ENCODE results near the gene WDR46.

Gene WDR46

DNA sequence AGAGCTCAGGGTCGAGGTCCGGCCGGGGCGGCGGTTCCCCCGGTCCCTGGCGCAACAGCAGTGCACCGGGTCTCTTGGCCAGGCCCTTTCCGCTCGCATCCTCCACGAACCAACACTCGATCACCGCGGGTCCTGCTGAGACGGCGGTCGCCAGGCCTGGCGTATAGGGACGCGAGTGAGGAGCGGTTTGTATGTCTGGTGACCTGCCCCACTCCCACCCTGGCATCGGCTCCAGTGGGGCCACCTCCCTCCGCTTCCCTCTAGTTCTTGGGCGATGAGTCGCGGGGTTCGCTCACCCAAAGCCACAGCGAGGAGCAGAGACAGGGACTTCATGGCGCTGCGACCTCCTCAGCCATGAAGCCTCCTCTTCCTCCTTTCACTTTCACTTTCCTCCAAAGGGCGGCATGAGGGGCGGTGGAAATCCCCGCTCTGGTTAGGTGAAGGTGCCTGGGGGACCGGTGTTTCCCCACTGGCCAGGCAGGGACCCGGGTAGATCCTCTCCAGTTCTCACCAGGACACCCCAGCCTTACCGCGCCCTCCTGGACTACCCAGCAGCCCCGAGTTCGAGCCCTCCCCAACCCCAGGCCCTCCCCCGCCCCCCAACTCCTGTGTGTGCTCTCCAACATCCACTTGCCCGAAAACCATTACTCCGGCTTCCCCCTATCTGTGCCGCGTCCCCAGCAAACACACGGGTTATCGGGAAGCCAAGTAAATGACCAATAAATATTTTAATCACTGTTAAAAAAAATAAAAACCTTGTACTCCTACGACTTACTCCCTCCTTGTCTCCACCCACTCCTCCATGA is 24.9 kb upstream of the WDR46 start, which contains the start of gene TAPBP:
TAPBP (minus strand) TSS at position 370 of the 806 bp plus-strand sequence; CDS start at position 333, 37 bp downstream.
- DNase-seq (ENCODE audit: low read depth, low spot score), result peak; percentile 73

DNA sequence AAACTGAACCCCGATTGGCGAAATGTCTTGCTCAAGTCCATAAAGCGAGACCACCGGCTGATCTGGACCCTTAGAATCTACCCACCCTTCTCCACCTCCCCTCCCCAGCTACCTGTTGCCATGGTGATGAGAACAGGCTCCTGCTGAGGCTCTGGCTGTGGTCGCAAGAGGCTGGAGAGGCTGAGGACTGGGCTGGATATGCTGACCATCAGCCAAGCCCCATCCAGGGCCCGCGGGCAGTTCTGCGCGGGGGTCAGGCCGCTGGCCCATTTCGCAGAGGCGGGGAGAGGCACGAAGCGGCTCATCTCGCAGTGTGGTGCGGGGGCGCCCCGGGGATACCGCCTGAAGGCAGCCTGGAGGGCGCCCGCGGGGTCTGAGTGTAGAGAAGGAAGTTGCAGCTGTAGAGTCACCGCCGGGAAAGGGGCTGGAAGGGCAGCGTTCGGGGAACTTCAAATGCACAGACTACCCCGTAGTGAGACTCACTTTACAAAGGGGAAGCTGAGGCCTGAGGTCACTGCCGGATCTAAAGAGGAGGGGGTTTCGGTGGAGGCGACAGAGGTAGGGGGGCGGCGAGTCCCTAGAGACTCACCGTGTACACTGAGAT is 24.2 kb upstream of the WDR46 start:
- peak; percentile 16 for DNase-seq (ENCODE audit: low read depth, low spot score)

DNA sequence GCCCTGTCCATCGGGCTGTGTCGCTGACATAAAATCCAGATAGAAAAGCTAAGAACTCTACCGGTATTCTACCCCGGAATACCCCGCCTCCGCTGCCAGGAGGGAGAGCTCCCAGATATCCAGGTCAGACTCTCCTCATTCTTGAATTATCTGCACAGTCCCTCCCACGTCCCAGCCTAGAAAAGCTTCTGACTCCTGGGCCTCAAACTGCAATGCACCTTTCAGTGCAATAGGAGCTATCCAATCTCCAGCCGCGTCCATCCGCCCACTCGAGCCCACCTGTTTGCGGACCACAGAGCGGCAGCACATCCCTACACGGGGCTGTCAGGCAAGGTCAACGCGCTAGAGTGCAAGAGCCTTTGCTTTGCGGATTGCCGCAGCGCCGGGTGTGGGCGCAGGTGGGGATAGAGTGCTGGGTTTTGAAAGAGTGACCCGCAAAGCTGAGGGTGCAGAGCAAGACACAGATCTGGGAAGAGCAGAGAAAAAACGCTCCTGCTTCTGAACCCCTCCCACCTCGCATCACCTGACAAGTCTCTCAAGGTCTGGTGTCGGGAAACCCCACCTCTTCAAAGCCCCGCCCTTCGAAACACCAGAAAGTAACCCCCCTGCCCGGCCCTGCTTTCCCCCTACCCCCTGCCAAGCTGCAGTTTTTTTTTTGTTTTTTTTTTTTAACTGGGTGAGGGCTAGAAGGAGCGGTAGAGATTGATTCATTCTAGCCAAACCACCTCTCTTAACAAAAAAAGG is 23.5 kb upstream of the WDR46 start:
- peak; percentile 69 for DNase-seq (ENCODE audit: low read depth, low spot score)

DNA sequence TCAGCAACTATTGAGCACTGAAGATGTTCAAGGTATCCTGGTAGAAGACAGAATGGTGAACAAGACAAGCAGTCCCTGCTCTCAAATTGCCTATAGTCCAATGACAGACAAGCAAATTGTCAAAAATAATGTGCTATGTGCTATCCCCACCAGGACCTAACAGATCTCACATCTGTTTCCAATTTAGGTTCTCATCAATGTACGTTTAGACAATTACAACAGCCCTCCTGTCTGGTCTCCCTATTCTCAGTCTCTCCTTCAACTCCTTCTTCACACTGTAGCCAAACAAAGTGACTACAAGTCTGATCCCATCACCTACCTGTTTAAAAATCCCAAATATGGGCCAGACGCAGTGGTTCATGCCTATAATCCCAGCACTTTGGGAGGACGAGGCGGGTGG is 17.3 kb upstream of the WDR46 start:
- DNase-seq (ENCODE audit: low read depth, low spot score), result no peak

DNA sequence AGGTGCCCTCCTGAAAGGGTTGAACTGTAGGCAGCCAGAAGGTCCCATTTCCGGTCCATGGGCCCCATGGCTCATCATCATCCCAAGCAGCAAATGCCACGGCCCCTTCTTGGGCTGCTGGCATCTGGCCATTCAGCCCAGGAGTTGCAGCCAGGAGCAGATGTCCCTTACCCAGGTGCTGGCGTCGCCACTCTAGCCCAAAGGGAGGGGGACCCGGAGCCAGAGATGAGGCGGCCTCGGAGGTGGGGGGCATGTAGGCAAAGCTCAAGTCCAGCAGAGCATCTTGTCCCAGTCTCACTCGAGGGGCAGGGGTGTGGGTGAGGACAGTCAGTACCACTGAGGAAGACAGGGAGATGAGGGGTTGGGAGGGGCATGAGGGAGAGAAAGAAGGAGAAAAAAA is 16.0 kb upstream of the WDR46 start:
- DNase-seq (ENCODE audit: low read depth, low spot score), result no peak

DNA sequence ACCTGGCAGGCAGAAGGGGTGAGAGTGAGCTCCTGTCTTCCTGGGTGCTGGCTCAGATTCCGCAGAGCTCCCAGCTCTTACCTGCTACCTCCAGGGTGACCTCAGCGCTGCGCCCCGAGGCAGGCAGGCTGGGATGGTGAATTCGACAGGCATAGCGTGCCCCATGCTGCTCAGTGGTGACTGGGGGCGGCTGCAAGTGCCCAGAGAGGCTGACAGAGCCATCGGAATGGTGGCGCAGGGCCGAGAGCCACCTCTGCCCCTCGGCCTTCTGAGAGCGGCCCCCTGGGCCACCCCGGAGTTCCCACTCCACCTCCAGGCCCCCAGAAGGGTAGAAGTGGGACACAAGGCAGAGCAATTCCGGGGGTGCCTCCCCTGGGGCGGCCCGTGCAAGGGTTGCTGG is 15.2 kb upstream of the WDR46 start:
- no peak for DNase-seq (ENCODE audit: low read depth, low spot score)

DNA sequence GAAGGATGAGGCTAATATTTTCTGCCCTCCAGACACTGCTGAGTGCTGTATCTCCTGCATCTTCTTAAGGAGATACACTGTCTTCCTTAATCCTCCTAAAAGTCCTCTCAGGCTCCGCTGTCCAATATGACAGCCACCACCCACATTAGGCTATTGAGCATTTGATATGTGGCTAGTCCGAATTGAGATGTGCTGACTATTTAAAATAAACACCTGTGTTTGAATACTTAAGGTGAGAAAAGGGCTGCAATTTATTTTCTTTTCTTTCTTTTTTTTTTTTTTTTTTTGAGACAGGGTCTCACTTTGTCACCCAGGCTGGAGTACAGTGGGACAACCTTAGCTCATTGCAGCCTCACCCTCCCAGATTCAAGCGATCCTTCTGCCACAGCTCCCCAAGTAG is 12.8 kb upstream of the WDR46 start:
- no peak for DNase-seq (ENCODE audit: low read depth, low spot score)

DNA sequence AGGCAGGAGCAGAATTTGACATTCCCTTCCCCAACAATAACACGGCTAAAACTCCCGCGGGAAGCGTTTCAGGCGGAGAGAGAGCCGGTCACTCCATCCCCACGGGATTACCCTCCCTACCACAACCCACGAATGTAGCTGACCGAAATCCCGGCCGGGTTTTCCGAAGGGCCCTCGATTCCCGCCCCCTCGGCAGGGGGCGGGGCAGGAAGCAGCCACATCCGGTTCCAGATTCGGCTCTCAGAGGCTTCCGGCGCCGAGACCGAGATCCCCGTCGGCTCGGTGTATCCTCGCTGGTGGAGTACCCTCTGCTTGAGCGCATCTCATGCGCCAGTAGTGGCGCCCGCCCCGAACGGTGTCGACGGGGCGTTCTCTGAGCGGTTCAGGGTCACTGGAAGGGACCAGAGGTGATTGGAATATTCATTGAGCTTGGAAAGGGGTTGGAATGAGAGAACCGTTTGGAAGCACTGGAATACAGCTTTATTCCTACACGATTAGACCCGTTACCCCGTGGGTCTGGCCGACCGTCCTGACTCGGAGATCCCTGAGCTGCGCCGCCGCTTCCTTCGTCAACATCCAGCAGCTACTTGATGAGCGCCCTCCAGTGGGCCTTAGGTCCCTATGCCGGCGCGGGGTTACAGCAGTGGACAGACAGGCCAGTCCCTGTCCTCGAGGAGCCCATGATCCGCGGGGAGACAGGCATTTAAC is 10.4 kb upstream of the WDR46 start:
- peak; percentile 86 for DNase-seq (ENCODE audit: low read depth, low spot score)

DNA sequence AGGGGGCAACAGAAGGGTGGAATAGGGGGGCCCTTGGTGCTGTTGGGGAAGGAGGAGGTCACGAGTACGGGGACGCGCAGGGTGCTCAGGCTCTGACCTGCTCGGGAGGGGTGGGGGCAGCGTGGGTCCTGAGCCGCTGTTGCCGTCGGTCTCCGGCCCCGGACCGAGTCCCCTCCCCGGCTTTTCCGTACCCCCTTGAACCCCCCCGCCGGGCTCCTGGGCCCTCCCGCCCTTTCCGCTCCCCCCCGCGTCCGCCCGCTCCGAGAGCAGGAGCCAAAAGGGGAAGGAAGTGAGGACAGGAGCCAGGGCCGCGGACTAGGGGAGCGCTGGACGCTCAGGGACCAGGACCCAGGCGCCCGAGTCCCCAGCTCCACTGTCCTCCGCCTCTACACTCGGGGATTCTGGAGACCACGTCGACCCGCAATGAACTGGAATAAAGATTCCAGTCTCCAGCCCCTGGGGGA is 9.8 kb upstream of the WDR46 start, which contains the start of gene RGL2:
RGL2 (minus strand) TSS at position 170 of the 464 bp plus-strand sequence. CDS start 332 bp downstream, outside the sequence.
- no peak for DNase-seq (ENCODE audit: low read depth, low spot score)

DNA sequence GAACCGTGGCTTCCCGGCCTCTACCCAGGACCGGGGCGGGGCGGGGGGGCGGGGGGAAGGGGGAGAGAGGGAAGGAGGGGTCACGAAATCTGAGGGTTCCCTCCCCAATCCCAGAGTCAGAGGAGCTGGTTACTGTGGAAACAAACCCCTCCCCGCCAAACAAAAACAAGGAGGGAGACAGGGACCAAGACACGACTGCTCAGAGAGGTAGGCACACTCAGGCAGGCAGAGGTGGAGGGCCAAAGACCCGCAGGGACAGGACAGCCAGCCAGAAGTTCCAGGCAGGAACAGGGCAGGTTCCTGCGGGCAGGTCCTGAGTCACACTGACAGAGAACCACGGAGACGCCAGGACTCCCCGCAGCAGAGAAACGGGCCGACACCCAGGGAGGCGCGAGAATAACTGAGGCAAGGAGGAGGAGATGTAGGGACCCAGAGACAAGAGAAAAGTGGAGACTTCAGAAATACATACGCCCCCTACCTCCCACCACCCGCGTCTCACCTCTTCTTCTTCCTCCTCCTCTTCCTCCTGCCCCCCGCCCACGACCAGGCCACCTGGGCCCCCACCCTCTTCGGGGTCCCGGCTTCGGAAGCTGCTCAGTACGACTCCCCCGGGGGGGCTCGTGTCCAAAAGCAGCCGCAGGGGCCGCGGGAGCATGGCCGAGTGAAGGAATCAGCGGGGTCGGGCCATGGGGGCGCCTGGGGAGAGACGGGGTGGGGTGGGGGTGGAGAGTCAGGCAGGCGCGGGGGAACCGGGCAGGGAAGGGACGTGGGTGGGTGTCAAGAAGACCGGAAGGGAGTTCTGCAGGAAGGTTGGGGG is 9.1 kb upstream of the WDR46 start:
- DNase-seq (ENCODE audit: low read depth, low spot score), result peak; percentile 25

DNA sequence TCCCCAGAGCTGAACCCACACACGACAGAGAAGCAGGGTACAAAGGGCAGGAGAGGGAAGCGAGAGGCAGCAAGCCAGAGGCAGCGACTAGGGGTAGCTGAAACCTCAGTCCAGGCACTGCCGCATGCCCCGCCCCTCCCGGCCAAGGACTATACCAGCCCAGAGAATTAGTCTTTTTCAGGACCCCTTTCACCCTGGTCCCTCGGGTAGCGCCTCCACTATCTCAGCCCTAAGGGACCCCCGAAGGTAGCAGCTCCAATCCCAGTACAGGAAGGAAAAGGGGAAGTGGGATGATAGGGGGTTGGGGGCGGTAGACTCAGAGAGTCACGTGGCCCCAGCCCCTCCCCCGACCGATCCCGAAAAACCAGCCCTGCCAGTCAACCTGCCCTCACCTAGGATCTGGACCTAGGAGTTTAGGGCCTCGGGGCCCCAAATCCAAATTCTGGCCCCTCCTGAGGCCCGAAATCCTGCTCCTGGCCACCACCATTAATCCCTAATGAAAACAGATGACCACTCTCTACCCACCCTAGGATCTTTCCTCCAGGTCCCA is 8.4 kb upstream of the WDR46 start:
- no peak for DNase-seq (ENCODE audit: low read depth, low spot score)

DNA sequence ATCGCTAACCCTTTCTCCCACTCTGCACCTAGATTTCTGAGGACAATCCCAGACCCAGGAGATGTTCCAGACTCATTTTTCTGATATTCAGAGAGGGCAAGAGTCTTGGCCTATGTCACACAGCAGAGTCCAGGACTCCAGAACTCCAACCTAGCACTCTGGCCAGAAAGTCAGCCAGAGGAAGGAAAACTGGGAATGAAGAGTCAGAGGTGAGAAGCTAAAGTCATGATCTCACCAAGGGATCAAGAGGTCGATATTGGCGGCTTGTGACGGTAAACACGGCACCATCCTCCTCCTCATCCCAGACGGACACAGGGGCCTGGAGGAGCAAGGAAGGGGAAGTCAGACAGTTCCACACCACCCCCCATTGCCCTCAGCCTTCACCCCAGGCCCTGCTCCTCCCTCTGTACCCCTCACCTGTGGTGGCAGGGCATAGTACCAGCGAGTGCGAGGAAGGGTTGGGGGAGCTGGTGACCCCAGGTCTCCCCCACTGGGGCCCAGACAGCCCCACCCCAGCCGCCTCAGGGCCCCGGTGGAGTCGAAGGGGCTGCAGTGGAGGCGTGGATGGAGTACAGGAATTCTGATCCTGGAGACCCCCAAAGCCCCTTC is 7.9 kb upstream of the WDR46 start:
- no peak for DNase-seq (ENCODE audit: low read depth, low spot score)

DNA sequence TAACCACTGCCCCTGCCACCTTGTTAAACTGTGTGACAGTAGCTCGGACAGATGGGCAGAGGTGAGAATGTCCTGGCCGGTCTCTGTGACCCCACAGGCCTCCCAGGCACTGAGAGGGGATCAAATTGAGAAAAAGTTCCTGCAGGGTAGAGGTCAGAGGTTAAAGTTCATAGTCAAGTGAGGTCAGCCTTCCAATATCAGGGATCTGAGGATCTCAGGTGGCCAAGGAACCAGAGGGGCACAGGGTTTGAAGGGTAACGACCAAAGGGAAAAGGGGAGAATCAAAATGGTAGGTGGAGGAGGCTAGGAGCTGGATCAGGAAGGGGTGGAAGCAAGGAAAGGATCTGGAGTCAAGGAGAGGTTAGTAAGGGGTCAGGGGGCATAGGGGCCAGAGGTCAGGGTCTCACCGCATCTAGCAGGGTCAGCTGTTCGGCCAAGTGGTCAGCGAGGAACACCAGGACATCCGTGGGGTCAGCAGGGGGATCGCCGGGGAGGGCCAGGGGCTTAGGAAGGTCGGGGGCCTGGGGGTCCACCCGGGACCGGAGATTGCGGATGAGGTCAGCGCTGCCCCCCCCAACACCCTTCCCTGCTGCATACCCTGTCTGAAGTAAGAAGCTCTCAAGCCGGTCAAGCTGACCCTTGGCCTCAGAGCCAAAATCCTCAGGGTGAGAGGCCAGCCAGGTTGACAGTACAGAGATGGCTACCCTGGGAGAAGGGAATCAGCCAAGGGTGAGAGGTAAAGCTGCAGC is 6.8 kb upstream of the WDR46 start:
- DNase-seq (ENCODE audit: low read depth, low spot score), result no peak

DNA sequence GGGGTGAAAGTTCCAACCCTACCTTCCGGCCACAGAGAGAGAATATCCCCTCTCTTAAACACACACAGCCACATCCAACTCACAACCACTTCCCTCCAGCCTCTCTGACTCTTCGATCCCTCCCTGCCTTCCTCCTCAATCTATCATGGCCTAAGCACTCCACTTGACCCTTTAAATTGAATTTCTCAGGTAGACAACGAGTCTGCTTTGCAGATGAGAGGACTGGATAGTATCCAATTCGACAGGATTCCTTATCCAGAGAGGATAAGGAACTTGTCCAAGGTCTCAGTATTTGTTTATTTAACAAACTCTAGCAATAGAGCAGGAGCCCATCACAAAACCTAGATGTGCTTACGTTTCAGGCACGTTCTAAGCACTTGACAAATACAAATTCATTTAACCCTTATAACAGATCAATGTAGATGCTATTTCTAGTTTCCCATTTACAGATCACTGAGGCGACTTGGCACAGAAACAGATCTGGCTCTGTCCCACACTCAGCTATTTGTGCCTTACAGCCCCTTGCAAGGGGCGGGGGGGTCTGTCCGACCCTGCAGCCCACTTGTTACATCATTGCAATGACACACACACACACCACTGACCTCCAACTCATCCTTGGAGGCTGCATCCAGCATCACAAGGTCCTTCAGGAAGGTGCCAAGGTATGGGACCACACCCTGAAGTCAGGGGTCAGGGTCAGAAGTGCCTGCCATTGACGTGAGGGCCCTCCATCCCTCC is 5.2 kb upstream of the WDR46 start:
- DNase-seq (ENCODE audit: low read depth, low spot score), result no peak

DNA sequence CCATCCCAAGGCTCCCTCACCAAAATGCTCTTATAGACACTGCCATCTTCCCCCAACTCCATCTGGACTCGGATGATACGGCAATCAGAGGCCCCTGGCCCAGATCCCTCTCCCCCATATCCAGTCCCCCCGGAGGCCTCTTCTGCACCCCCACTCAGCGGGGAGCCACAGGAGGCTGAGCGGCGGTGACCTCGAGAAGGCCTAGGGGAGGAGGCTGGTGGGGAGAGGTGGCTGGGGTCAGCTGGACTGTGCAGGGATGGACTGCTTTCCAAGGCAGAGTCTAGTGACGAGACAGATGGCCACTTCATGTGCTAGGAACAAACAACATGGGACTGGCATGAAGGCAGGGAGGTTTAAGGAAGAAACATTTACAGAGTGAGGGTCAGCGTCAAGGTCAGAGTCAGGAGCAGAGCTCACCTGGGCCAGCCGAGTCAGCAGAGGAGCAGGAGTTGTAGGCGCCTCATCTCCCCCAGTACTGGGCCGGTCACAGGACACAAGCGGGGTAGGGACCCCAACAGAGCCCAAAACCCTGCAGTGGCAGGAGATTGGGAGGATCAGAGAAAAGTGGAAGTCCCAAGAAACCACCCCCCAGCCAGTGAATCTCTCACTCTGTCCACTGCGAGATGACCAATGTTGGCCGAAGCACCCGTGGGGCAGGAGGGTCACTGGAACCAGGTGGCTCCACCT is 4.1 kb upstream of the WDR46 start:
- no peak for DNase-seq (ENCODE audit: low read depth, low spot score)

DNA sequence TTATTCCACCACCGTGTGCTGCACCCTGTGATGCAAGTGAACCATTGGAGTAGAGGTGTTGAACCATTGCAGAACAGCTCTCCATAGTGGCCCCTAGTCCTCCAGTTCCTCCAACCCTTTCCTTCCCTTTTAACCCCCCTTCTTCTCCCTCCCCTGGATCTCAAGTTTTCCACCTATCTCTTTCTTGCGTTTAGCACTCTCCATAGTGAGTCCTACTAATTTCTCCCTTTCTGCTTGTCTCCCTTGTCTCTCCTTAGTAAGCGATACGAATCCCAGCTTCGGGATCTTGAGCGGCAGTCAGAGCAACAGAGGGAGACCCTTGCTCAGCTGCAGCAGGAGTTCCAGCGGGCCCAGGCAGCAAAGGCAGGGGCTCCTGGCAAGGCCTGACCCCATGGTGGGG is 1.4 kb upstream of the WDR46 start:
- no peak for DNase-seq (ENCODE audit: low read depth, low spot score)

DNA sequence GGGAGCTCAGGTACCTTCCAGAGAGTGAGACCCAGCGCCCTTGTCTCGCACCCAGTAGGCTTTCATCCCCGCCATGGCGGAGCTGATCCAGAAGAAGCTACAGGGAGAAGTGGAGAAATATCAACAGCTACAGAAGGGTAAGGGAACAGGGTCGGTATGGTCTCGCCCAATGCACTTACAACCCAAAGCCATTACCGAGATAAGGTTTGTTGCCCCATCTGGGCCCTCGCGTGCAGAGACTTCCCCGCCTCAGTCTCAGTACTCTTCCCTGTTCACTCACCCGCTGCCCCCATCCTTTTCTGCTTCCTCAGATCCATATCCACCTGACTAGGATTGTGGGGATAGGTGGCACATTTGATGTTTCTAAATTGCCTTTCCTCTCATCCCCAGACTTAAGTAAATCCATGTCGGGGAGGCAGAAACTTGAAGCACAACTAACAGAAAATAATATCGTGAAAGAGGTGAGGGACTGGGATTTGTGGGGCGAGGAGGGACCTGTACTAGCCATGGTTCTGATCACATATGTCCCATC is 811 bp upstream of the WDR46 start:
- no peak for DNase-seq (ENCODE audit: low read depth, low spot score)

Measured in activated CD4-positive, CD25-positive, alpha-beta regulatory T cell treated with anti-CD3 and anti-CD28 coated beads, Interleukin-2, amount 50 U/mL, for 16 hours (primary cell).